Measurements from ENCODE around the gene DIP2B.

DIP2B gene

GRCh38 chr12:50751948-50752721 lies 247.3 kb downstream of the DIP2B start:
- DNase-seq (ENCODE audit: low read depth) = no peak
- H3K4me3 ChIP-seq (ENCODE audit: control insufficient read depth, low read depth, low read length) = no peak overlapping the region
- TF ChIP-seq CTCF (IDR thresholded peaks at IDR 0.05; ENCODE audit: control insufficient read depth, insufficient read depth, low read depth, low read length, missing control alignments) = no peak

GRCh38 chr12:50753232-50753769 lies 248.5 kb downstream of the DIP2B start:
- TF ChIP-seq CTCF (IDR thresholded peaks at IDR 0.05; ENCODE audit: control insufficient read depth, insufficient read depth, low read depth, low read length, missing control alignments) = no peak
- no peak overlapping the region for H3K4me3 ChIP-seq (ENCODE audit: control insufficient read depth, low read depth, low read length)
- DNase-seq (ENCODE audit: low read depth) = no peak

- peak within 1 kb of the TSS; percentile 98 for H3K4me3 ChIP-seq (ENCODE audit: control insufficient read depth, low read depth, low read length)
- DNase-seq (ENCODE audit: low read depth) = peak; percentile 61
- no peak for TF ChIP-seq CTCF (IDR thresholded peaks at IDR 0.05; ENCODE audit: control insufficient read depth, insufficient read depth, low read depth, low read length, missing control alignments)
Observed at GRCh38 chr12:50763639-50764285, 259.0 kb downstream of the DIP2B start, which contains the start of gene ATF1. TSS of gene ATF1 (plus strand) at chr12:50764101. CDS start at chr12:50780146, 16,045 bp downstream.

- no peak for DNase-seq (ENCODE audit: low read depth)
- TF ChIP-seq CTCF (IDR thresholded peaks at IDR 0.05; ENCODE audit: control insufficient read depth, insufficient read depth, low read depth, low read length, missing control alignments) = no peak
- peak overlapping the region; percentile 98 for H3K4me3 ChIP-seq (ENCODE audit: control insufficient read depth, low read depth, low read length)
Observed at GRCh38 chr12:50764286-50765094, 259.7 kb downstream of the DIP2B start.

- peak overlapping the region; percentile 98 for H3K4me3 ChIP-seq (ENCODE audit: control insufficient read depth, low read depth, low read length)
- no peak for DNase-seq (ENCODE audit: low read depth)
- peak; percentile 67 for TF ChIP-seq CTCF (IDR thresholded peaks at IDR 0.05; ENCODE audit: control insufficient read depth, insufficient read depth, low read depth, low read length, missing control alignments)
Observed at GRCh38 chr12:50765095-50765911, 260.5 kb downstream of the DIP2B start.

All from AG09309 (cell line).